ENCODE data around the gene CMTM3. TPM values are rescaled to one million over a fixed set of nuclear protein-coding genes. Genes with fewer than 3 reads are reported as not detected.
"Not testable (repeated sequence)": the region's sequence is repeated elsewhere in the genome, so short reads cannot be mapped to it uniquely, and the experiment has no call there.

The CMTM3 gene
- total RNA-seq, 2 donors from 2014 or later: 4.0 to 7.9 TPM

DNA sequence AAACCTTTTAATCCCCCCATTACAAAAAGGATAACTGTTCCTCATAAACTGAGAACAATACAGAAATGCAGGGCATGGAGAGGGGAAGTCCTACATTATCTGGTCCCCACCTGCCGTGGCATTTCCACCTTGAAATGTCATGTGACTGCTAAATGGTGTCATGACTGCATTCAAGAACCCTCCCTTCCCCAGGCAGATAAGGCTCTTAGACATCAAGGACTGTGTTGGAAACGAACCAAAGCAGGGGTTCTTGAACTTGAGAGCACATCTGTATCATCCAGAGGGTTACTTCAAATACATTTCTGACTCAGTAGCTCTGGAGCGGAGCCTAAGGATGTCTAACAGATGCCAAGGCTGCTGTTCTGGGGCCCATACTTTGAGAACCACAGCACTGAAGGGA is 18.4 kb downstream of the CMTM3 start:
- no peak for DNase-seq
- Histone ChIP-seq H3K4me3 (no peak overlapping the region), H3K27me3 (no peaks in the 10 kb centered on the region), H3K27ac (no peak overlapping the region), H3K4me1 (no peaks in the 10 kb centered on the region), H3K9me3 (no peaks in the 10 kb centered on the region), H3K36me3 (no peaks in the 10 kb centered on the region), H3K9ac (ENCODE audit: low read depth in 2 of 2, low read length in 2 of 2) (no peak overlapping the region)
- intact Hi-C loops (cut with DNase I): no loop called here
- TF ChIP-seq, protein P1, sequence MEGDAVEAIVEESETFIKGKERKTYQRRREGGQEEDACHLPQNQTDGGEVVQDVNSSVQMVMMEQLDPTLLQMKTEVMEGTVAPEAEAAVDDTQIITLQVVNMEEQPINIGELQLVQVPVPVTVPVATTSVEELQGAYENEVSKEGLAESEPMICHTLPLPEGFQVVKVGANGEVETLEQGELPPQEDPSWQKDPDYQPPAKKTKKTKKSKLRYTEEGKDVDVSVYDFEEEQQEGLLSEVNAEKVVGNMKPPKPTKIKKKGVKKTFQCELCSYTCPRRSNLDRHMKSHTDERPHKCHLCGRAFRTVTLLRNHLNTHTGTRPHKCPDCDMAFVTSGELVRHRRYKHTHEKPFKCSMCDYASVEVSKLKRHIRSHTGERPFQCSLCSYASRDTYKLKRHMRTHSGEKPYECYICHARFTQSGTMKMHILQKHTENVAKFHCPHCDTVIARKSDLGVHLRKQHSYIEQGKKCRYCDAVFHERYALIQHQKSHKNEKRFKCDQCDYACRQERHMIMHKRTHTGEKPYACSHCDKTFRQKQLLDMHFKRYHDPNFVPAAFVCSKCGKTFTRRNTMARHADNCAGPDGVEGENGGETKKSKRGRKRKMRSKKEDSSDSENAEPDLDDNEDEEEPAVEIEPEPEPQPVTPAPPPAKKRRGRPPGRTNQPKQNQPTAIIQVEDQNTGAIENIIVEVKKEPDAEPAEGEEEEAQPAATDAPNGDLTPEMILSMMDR (IDR thresholded peaks at IDR 0.05): no peak

DNA sequence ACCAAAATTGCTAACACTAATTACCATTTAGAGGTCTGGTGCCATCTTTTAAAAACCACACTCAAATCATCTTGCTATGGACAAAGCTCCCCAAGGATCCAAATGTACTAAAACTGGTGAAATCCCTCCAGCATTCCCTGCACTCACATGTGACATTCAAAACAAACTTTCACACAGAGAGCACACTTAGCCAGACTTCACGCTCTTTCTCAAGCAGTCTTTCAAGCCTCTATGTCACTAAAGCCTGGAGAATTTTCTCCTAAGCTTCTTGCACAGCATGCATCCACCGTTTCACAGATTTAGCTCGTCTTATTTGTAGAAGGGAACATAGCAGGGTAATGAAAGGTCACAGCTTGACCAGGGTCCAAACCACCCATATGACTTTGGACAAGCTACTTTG is 19.3 kb downstream of the CMTM3 start:
- H3K4me3 ChIP-seq: no peak overlapping the region
- no peak for DNase-seq
- H3K9ac ChIP-seq (ENCODE audit: low read depth in 2 of 2, low read length in 2 of 2): no peak overlapping the region
- no peaks in the 10 kb centered on the region for H3K9me3 ChIP-seq
- no peaks in the 10 kb centered on the region for H3K27me3 ChIP-seq
- no peaks in the 10 kb centered on the region for H3K4me1 ChIP-seq
- H3K27ac ChIP-seq: no peak overlapping the region
- intact Hi-C loops (cut with DNase I): no loop called here
- H3K36me3 ChIP-seq: no peaks in the 10 kb centered on the region
- TF ChIP-seq, protein P1 (IDR thresholded peaks at IDR 0.05): no peak

DNA sequence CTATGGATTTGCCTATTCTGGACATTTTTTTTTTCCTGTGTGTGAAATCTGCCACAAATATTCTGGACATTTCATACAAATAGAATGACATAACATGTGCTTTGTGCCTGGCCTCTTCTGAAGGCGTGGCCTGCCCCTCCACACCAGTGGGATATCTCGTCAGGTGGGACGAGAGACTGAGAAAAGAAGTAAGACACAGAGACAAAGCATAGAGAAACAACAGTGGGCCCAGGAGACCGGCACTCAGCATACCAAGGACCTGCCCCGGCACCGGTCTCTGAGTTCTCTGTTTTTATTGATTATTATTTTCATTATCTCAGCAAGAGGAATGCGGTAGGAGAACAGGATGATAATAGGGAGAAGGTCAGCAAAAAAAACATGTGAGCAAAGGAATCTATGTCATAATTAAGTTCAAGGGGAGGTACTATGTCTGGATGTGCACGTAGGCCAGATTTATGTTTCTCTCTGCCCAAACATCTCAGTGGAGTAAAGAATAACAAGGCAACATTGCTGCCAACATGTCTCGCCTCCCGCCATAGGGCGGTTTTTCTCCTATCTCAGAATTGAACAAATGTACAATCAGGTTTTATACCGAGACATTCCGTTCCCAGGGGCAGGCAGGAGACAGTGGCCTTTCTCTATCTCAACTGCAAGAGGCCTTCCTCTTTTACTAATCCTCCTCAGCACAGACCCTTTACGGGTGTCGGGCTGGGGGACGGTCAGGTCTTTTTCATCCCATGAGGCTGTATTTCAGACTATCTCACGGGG is 23.3 kb downstream of the CMTM3 start:
- H3K9ac ChIP-seq (ENCODE audit: low read depth in 2 of 2, low read length in 2 of 2); H3K36me3 ChIP-seq; H3K4me3 ChIP-seq; H3K27me3 ChIP-seq; intact Hi-C loops (cut with DNase I); H3K9me3 ChIP-seq; H3K4me1 ChIP-seq; DNase-seq; H3K27ac ChIP-seq: not testable (repeated sequence)

DNA sequence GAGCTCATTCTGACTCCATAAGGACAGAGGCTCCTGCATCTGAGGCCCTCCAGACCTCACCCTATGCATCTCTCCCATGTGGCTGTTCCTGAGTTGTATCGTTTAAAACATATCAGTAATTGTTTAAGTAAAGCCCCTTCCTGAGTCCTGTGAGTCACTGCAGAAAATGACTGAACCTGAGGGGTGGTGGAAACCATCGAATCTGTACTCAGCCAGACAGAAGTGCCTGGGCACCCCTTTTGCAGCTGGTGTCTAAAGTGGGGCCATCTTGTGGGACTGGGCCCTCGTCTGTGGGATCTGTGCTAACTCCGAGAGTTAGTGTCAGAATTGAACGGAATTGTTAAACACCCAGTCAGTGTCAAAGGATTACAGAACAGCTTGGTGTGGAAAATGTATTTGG is 25.4 kb downstream of the CMTM3 start:
- intact Hi-C loops (cut with DNase I): no loop called here
- no peaks in the 10 kb centered on the region for H3K36me3 ChIP-seq
- TF ChIP-seq, protein P1 (IDR thresholded peaks at IDR 0.05): no peak

DNA sequence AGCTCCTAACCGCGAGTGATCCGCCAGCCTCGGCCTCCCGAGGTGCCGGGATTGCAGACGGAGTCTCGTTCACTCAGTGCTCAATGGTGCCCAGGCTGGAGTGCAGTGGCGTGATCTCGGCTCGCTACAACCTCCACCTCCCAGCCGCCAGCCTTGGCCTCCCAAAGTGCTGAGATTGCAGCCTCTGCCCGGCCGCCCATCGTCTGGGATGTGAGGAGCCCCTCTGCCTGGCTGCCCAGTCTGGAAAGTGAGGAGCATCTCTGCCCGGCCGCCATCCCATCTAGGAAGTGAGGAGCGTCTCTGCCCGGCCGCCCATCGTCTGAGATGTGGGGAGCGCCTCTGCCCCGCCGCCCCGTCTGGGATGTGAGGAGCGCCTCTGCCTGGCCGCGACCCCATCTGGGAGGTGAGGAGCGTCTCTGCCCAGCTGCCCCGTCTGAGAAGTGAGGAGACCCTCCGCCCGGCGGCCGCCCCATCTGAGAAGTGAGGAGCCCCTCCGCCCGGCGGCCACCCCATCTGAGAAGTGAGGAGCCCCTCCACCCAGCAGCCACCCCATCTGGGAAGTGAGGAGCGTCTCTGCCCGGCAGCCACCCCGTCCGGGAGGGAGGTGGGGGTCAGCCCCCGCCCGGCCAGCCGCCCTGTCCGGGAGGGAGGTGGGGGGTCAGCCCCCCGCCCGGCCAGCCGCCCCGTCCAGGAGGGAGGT is 26.2 kb downstream of the CMTM3 start:
- H3K27me3 ChIP-seq; H3K9ac ChIP-seq (ENCODE audit: low read depth in 2 of 2, low read length in 2 of 2); DNase-seq; H3K36me3 ChIP-seq; intact Hi-C loops (cut with DNase I); H3K4me3 ChIP-seq; H3K4me1 ChIP-seq; H3K9me3 ChIP-seq; H3K27ac ChIP-seq: not testable (repeated sequence)

More for the DNA sequence above, 25.4 kb downstream of the CMTM3 start:
- H3K27me3 ChIP-seq: no peaks in the 10 kb centered on the region
- no peak overlapping the region for H3K4me3 ChIP-seq
- H3K9me3 ChIP-seq: no peaks in the 10 kb centered on the region
- H3K9ac ChIP-seq (ENCODE audit: low read depth in 2 of 2, low read length in 2 of 2): no peak overlapping the region
- H3K4me1 ChIP-seq: no peaks in the 10 kb centered on the region
- DNase-seq: no peak
- H3K27ac ChIP-seq: no peak overlapping the region

DNA sequence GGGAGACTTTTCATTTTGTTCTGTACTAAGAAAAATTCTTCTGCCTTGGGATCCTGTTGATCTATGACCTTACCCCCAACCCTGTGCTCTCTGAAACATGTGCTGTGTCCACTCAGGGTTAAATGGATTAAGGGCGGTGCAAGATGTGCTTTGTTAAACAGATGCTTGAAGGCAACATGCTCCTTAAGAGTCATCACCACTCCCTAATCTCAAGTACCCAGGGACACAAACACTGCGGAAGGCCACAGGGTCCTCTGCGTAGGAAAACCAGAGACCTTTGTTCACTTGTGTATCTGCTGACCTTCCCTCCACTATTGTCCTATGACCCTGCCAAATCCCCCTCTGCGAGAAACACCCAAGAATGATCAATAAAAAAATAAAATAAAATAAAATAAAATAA is 27.1 kb downstream of the CMTM3 start:
- DNase-seq; H3K9ac ChIP-seq (ENCODE audit: low read depth in 2 of 2, low read length in 2 of 2); H3K36me3 ChIP-seq; H3K9me3 ChIP-seq; H3K27me3 ChIP-seq; H3K4me3 ChIP-seq; H3K27ac ChIP-seq; intact Hi-C loops (cut with DNase I); H3K4me1 ChIP-seq: not testable (repeated sequence)

Measured in colonic mucosa (tissue), 4 donors.